Measurements from ENCODE around the gene RASA3. TPM values are rescaled to one million over a fixed set of nuclear protein-coding genes. Genes with fewer than 3 reads are reported as not detected.

Gene RASA3
- total and polyA plus RNA-seq, 2 of the 8 experiments (the other 6 are each of a cell fraction or from before 2014, with no cell fraction given): 7.5 to 21.9 TPM

DNA sequence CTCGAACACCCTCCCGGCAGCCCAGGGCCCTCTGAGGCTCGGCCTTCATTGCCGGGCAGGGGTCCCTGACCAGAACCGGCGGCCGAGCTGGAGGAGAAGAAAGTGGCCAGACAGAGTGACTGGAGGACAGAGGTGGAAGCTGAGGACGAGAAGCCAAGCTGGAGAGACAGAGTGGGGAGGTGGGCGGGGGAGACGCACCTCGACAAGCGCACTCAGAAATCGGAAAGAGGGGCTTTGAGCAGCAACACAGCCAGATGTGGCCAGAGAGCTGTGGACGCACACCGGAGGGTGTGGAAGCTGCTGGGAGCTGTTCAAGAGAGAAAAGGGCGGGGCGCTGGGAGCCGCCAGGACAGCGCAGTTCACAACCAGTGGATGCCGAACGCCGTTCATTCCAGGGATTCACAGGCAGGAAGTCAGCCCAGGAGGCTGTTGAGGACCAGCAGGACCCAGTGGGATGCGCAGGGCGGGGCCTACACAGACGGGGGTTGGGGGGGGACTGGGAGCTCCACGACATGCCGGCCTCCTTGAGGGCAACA, 130.3 kb downstream of the RASA3 start (continued):
- TF ChIP-seq, protein P1, sequence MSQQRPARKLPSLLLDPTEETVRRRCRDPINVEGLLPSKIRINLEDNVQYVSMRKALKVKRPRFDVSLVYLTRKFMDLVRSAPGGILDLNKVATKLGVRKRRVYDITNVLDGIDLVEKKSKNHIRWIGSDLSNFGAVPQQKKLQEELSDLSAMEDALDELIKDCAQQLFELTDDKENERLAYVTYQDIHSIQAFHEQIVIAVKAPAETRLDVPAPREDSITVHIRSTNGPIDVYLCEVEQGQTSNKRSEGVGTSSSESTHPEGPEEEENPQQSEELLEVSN (IDR thresholded peaks at IDR 0.05): no peak
- TF ChIP-seq SUZ12 (IDR thresholded peaks at IDR 0.05; ENCODE audit: low read length): no peak
- TF ChIP-seq MAFK (IDR thresholded peaks at IDR 0.05; ENCODE audit: low read depth, low read length): no peak
